BJ (cell line): ENCODE measurements around the gene MPL. TPM values are rescaled to one million over a fixed set of nuclear protein-coding genes. Genes with fewer than 3 reads are reported as not detected.

Experiments
- CTCF ChIA-PET: fragments of 350-600 bp; formaldehyde crosslinking; extraction: SDS; loops from one replicate; lab custom pipeline; 2021; ENCODE audit warnings: antibody characterized with exemption, inconsistent platforms; lab: Yijun Ruan, JAX
- POLR2A ChIA-PET: fragments of 300-600 bp; sonication (Branson Sonifier 250); formaldehyde crosslinking; extraction: SDS; loops from one replicate; lab custom pipeline; 2021; ENCODE audit warnings: antibody characterized with exemption; lab: Charles Lee
- DNase-seq: peaks from one replicate; pipeline ENCODE4 v3.0.0-alpha.2; 2011; ENCODE audit warnings: low read depth
- H3K27me3 ChIP-seq: 2 replicates; pipeline ENCODE4 v1.6.0; 2011; ENCODE audit warnings: low read length; ENCODE audit not compliant: control insufficient read depth, insufficient read depth
- H3K36me3 ChIP-seq: 2 replicates; pipeline ENCODE4 v1.5.1; 2011; ENCODE audit warnings: low read length; ENCODE audit not compliant: control insufficient read depth, insufficient read depth
- H3K4me3 ChIP-seq: 2 replicates; pipeline ENCODE4 v1.5.1; 2011; ENCODE audit warnings: low read depth, mild to moderate bottlenecking, control low read depth, low read length
- polyA plus RNA-seq: library from polyadenylated mRNA; depleted of rRNA; stranded (reverse); fragments of >200 nt; gene quantifications from 2 replicates; pipeline ENCODE4 v1.2.3, GENCODE V29; 2011
- TF ChIP-seq, protein P1 (sequence below): IDR thresholded peaks from 2 replicates; pipeline ENCODE4 v1.5.1; 2011; ENCODE audit warnings: low read depth, mild to moderate bottlenecking, control low read depth, inconsistent platforms, low read length, moderate library complexity; ENCODE audit not compliant: insufficient read depth

The MPL gene
- polyA plus RNA-seq, 1 experiment = not detected

DNA sequence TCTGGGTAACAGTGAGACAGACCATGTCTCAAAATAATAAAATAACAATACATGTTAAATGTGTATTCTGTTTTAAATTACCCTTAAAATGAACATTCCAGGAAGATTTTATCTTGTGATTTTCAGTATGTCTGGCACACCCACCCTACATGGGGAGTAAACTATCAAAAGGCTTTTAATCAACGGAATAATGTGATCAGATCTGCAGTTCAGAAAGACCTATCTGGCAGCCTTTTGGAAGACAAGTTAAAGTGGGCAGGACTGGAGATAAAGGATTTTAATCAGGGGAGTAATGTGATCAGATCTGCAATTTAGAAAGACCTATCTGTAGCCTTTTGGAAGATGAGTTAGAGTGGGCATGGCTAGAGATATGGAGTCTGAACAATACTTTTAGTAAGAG, 41.9 kb downstream of the MPL start:
- TF ChIP-seq, protein P1, sequence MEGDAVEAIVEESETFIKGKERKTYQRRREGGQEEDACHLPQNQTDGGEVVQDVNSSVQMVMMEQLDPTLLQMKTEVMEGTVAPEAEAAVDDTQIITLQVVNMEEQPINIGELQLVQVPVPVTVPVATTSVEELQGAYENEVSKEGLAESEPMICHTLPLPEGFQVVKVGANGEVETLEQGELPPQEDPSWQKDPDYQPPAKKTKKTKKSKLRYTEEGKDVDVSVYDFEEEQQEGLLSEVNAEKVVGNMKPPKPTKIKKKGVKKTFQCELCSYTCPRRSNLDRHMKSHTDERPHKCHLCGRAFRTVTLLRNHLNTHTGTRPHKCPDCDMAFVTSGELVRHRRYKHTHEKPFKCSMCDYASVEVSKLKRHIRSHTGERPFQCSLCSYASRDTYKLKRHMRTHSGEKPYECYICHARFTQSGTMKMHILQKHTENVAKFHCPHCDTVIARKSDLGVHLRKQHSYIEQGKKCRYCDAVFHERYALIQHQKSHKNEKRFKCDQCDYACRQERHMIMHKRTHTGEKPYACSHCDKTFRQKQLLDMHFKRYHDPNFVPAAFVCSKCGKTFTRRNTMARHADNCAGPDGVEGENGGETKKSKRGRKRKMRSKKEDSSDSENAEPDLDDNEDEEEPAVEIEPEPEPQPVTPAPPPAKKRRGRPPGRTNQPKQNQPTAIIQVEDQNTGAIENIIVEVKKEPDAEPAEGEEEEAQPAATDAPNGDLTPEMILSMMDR = no peak
- ChIA-PET POLR2A (no interaction called here), CTCF (no interaction called here)
- no peak overlapping the region for H3K4me3 ChIP-seq
- peaks cover 16% of the 10 kb centered on the region for H3K36me3 ChIP-seq
- DNase-seq = no peak
- H3K27me3 ChIP-seq = no peaks in the 10 kb centered on the region

GRCh38 chr1:43381612-43382011, 44.0 kb downstream of the MPL start:
- TF ChIP-seq, protein P1 = no peak
- POLR2A ChIA-PET = no interaction called here
- CTCF ChIA-PET = interaction anchor here (0.8 kb wide), 1 partner anchor 12 kb away, joined by 3 read pairs; no protein-coding TSS in a partner anchor
- H3K27me3 ChIP-seq = no peaks in the 10 kb centered on the region
- peaks cover 32% of the 10 kb centered on the region for H3K36me3 ChIP-seq
- H3K4me3 ChIP-seq = no peak overlapping the region
- no peak for DNase-seq

DNA sequence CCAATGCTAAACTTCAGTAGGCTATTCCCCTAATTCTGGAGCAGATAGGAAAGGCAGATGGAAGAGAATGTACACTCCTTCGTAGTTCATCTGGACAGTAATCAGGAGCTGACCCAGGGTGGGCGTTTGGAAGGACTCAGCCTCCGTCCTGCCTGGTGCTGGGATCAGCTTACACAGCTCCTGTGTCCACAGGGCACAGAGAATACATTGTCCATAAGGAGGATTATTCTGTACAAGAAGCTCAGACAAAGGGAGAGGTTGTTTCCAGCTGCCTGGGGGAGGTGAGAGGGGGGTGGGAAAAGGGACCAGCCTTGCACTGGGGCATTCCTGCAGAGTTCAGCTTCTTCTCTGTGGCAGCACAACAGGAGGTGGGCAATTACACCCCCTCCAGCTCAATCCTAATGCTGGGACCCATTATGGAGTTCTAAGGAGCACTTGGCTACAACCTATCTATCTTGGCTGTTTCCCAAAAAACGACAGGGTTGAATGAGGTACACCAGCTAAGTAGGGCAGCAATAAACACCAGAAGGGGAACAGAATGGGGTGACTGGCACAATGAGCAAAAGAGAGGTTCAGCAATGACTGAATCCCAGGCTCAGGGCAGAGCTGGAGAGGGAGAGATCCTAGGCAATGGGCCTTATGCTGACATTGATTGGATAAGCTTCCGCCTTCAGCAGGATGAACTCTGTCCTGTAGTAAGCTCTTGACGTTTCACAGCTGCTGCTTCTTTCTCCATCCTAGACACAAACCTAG, 44.6 kb downstream of the MPL start:
- TF ChIP-seq, protein P1 = no peak
- no peak for DNase-seq
- ChIA-PET POLR2A (no interaction called here), CTCF (interaction anchor here (0.8 kb wide), 1 partner anchor 12 kb away, joined by 3 read pairs; no protein-coding TSS in a partner anchor)
- Histone ChIP-seq H3K4me3 (no peak overlapping the region), H3K36me3 (peaks cover 37% of the 10 kb centered on the region), H3K27me3 (no peaks in the 10 kb centered on the region)

DNA sequence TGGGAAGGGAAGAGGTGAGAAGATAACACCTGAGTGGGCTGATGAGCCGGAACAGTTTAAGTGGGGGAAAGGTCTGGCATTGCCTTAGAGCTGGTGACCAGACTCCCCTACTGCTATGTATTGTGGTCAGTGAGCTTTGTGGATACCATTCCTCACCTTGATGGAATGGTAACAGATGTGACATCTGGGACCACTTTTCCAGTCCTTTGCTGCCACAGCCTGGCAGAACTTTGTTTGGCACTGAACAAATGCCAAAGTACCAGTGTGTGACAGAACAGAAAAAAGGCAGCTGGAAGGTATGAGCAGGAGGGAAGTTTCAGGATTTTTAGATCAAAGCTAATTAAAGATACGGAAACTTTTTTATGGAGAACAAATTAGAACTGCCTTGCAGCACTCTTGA, 45.8 kb downstream of the MPL start:
- no peak for DNase-seq
- TF ChIP-seq, protein P1 = no peak
- Histone ChIP-seq H3K36me3 (peaks cover 37% of the 10 kb centered on the region), H3K27me3 (no peaks in the 10 kb centered on the region), H3K4me3 (no peak overlapping the region)
- ChIA-PET CTCF (interaction anchor here (1.2 to 1.4 kb wide), 3 partner anchors 41 to 157 kb away, joined by 3 to 4 read pairs (median 4); no protein-coding TSS in a partner anchor), POLR2A (no interaction called here)

- CTCF ChIA-PET = no interaction called here
- peaks cover 37% of the 10 kb centered on the region for H3K36me3 ChIP-seq
- no peak for DNase-seq
- POLR2A ChIA-PET = no interaction called here
- TF ChIP-seq, protein P1 = no peak
- no peaks in the 10 kb centered on the region for H3K27me3 ChIP-seq
- H3K4me3 ChIP-seq = no peak overlapping the region
Observed at GRCh38 chr1:43386676-43387075, 49.1 kb downstream of the MPL start.
